OCI-LY3 (cell line): ENCODE data around the gene PDCD6IP.

Experiments used
- CTCF ChIP-seq: fragments of 200-600, 300-600 bp; sonication (generic); IDR thresholded peaks from 2 replicates; pipeline ENCODE4 v1.5.1; 2014; ENCODE audit warnings: antibody characterized with exemption, low read length, low read depth
- EZH2phosphoT487 ChIP-seq: fragments of 200-600 bp; shearing (Covaris generic); IDR thresholded peaks from 2 replicates; pipeline ENCODE4 v1.6.1; 2018; ENCODE audit warnings: antibody characterized with exemption, mixed run types, low read depth

- TF ChIP-seq CTCF (no peak), EZH2phosphoT487 (no peak)
These were observed 40.9 kb downstream of the PDCD6IP start for GRCh38 chr3:33839283-33839682.
